ENCODE results near the gene GOLM1.
"Not testable (repeated sequence)": the region's sequence is repeated elsewhere in the genome, so short reads cannot be mapped to it uniquely, and the experiment has no call there.

GOLM1 gene, protein sequence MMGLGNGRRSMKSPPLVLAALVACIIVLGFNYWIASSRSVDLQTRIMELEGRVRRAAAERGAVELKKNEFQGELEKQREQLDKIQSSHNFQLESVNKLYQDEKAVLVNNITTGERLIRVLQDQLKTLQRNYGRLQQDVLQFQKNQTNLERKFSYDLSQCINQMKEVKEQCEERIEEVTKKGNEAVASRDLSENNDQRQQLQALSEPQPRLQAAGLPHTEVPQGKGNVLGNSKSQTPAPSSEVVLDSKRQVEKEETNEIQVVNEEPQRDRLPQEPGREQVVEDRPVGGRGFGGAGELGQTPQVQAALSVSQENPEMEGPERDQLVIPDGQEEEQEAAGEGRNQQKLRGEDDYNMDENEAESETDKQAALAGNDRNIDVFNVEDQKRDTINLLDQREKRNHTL

DNA sequence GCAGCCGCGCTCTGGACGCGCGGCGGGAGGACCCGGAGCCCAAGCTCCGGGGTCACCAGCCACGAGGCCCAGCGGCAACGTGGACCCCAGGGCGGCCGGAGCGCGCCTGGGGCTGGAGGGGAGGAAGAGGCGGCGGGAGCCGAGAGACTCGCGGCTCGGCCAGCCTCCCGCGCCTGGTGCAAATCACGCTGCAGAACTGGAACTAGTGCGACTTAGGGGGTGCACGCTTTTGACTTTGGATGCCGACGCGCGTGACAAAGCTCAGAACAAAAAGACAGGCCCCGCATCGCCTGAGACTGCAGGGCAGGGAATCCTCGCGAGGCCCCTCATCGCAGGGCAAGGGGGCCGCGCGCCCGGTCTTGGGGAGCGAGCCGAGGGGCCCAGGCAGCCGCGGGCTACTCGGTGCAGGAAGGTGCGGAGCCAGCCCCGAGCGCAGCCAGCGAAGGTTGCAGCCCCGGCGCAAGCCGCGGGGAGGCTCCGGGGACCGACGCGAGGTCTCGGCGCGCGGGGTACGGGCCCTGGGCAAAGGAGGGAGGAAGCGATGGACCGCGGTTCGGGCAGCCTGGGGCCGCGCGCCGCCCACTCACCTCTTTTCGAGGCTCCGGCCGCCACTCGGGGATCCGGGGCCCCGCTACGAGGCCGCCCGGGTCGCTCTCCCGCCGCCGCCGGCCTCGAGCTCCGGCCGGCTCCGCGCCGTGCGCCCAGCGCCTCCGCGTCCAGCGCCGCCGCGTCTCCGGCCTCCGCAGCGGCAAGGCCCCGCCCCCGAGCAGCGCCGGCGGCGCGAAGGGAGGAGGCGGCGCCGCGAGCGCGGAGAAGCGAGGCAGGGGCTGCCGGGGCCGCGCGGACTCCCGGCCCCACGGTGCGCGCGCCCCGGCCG, at the start of gene GOLM1:
GOLM1 (minus strand) TSS at position 735 of the 877 bp plus-strand sequence. CDS start 20,238 bp downstream, outside the sequence.
- FAIRE-seq = no peak

DNA sequence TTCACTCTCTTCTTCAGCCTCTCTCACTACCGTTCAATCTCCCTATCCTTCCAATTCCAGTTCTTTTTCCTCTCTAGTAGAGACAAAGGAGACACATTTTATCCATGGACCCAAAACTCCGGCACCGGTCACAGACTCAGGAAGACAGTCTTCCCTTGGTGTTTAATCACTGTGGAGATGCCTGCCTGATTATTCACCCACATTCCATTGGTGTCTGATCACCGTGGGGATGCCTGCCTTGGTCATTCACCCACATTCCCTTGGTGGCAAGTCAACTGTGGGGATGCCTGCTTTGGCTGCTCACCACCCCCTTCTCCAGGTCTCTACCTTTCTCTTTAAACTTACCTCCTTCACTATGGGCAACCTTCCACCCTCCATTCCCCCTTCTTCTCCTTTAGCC, 47.3 kb upstream of the GOLM1 start:
- FAIRE-seq = not testable (repeated sequence)

- FAIRE-seq = not testable (repeated sequence)
Observed at GRCh38 chr9:86145960-86146359, 46.6 kb upstream of the GOLM1 start.

DNA sequence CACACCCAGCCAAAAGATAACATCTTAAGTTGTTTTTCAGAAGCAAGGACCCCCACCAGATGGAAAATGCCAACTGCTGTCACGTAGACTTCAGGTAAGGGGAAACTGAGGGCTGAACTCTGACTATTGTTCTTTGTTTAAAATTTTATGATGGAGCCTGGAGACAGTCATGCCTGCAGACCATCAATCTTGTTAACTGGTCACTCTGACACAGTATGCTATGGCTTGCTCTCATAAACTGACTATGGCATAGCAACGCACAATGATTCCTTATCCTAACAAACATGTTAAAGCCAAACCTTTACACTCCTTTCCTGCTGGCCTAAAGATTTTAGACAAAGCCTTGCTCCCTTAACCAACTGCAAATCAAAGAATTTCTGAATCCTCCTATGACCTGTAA, 43.6 kb upstream of the GOLM1 start:
- no peak for FAIRE-seq

DNA sequence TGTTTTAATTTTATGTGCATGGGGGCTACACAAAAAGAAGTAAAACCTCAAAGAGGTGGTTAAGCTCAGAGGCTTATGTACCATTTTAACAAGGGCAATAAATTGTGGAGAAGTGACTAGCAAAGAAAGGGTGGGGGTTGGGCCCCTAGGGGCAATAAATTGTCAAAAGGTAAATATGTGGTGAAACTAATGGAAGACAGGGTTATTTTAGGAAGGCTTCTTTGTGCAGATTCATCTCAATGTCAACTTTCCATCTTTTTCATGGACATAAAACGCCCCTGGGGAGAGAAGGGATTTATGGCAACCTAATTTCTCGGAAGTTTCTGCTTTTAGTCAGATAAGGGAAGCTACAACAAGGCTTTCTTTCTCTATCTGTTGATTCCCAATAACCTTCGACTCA, 42.5 kb upstream of the GOLM1 start:
- FAIRE-seq = no peak

GRCh38 chr9:86135371-86135770, 36.0 kb upstream of the GOLM1 start:
- FAIRE-seq = no peak

GRCh38 chr9:86134361-86134760, 35.0 kb upstream of the GOLM1 start:
- no peak for FAIRE-seq

GRCh38 chr9:86128235-86128822, 29.0 kb upstream of the GOLM1 start:
- no peak for FAIRE-seq

GRCh38 chr9:86126998-86127972, 27.9 kb upstream of the GOLM1 start:
- FAIRE-seq = no peak

- no peak for FAIRE-seq
Observed at GRCh38 chr9:86122311-86122710, 23.0 kb upstream of the GOLM1 start.

DNA sequence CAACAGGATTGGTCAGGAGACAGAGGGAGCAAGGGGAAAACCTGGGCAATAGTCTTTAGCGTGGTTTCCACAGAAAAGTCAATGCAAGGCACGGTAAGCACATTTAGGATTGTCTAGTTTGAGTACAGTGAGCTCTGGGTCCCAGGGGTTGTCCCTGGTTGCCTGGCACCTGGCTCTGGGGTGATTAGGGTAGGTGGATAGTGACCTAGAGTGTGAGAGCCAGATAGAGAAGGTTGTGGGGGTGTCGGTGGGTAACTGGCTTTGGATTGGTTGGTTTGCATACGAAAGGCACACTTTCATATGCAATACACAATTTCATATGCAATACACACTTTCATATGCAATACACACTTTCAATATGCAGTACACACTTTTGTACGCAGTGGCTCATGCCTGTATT, 20.1 kb upstream of the GOLM1 start:
- FAIRE-seq = no peak

GRCh38 chr9:86116425-86116824, 17.1 kb upstream of the GOLM1 start:
- FAIRE-seq = no peak

- FAIRE-seq = no peak
Observed at GRCh38 chr9:86115886-86116285, 16.5 kb upstream of the GOLM1 start.

- FAIRE-seq = no peak
Observed at GRCh38 chr9:86112057-86112456, 12.7 kb upstream of the GOLM1 start.

GRCh38 chr9:86102626-86103025, 3.3 kb upstream of the GOLM1 start:
- no peak for FAIRE-seq

DNA sequence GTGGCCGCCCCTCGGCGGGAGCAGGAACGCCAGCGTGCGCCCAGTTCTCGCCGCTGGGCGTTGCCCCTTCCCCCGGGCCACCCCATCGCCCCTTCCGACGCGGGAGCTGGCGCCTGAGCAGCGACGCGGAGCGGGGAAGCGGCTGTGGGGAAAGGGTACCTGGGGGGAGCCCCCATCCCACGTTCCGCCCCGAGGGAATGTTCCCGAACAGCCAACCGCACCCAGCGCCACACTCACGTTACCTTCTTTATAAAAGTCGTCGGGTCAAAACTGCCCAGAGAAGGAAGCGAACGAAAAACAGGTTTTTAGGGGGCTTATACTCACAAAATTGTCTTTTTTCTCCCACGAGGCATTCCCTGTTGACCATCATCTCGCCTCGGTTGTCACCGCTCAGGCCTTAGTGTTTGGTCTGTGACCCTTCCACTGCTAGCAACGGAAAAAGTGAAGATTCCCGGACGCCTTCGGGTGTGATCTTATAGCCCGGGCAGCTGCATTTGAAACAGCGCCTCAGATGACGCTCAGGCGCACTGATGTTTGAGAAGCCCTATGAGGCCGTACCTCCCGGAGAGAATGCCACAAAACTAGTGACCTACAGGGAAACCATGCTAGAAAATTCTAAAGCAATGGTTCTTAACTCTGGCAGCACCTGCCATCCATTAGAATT, 475 bp upstream of the GOLM1 start:
- FAIRE-seq = no peak

GRCh38 chr9:86097510-86098224, 1.7 kb downstream of the GOLM1 start:
- FAIRE-seq = no peak

DNA sequence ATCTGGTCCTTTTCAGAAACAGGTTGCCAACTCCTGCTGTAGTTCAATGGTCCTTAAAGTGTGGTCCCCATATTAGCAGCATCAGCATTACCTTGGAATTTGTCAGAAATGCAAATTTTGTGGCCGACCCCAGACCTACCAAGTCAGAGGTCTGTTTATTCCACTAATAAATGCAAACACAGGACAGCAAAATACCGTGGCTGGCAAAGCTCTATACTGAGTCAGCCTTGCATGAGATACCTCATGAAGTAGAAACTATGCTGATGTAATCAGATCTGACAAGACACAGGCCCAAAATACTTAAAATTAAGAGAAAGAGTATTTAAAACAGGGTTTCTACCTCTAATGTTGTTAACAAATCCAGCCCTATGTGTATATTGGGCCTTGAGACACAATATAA, 3.0 kb downstream of the GOLM1 start:
- no peak for FAIRE-seq

DNA sequence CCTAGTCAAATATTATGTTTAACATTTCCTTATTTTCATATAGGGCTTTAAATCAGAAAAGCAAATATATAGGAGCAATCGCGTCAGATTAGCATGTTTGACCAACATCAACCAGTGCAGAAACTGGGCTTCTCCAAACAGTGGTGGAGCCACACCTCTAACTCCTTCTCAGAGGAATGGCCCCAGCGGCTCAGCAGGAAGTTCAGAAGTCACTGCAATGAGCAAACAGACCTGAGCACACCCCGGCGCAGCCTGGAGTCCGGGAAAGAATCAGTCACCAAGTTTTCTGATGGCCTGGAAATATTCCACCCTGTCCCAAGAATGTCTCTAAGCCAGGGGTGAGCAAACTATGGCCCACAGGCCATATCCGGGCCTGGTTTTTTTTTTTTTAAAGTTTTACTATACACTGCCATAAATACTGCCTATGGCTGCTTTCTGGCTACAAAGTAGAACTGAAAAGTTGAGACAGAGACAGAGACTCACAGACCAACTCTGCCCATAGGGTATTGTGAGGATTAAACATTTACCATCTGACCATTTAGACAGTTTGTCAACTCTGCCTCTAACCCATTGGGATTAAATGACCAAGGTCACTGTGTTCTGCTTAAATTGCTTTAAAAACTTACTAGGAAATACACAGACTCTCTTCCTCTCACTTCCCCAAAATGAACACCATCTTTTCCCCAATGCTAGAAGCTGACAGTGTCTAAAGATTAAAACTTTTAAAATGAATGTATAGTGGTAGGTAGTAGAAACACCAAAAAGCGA, 5.4 kb downstream of the GOLM1 start:
- no peak for FAIRE-seq

GRCh38 chr9:86091477-86091876, 7.9 kb downstream of the GOLM1 start:
- no peak for FAIRE-seq

All from TTC549 (cell line).